HCT116 (cell line): ENCODE data around the gene ATP6V0C. TPM values are rescaled to one million over a fixed set of nuclear protein-coding genes. Genes with fewer than 3 reads are reported as not detected.

Experiments
- ATAC-seq: fragments of 200-7000 bp; cut with Tn5 transposase; 2 replicates; pipeline ENCODE4 v1.9.1; 2020; ENCODE audit warnings: mild to moderate bottlenecking, moderate library complexity
- BruUV-seq: library from RNA; stranded (reverse); fragments of 400-500 nt; replicated peaks from 2 replicates; lab custom pipeline; 2021; lab: Mats Ljungman, UMichigan
- CTCF ChIA-PET: fragments of 300-600 bp; sonication (Branson Sonifier 250); formaldehyde crosslinking; loops from one replicate; lab custom pipeline; 2021; ENCODE audit warnings: antibody characterized with exemption; lab: Charles Lee
- POLR2A ChIA-PET: fragments of 300-600, 350-600 bp; sonication (Branson Sonifier 250); formaldehyde crosslinking; loops from one replicate; lab custom pipeline; 2021; ENCODE audit warnings: antibody characterized with exemption; lab: Charles Lee
- RAD21 ChIA-PET, 2 experiments: fragments of 300-600 bp; sonication (Branson Sonifier 250); formaldehyde crosslinking; loops; one replicate each; lab custom pipeline; 2023; ENCODE audit warnings: low total read pairs in 2 of 2; ENCODE audit not compliant: uncharacterized antibody in 2 of 2, unreplicated experiment in 2 of 2, low non-redundant PET in 1 of 2; lab: Charles Lee
- DNase-seq: peaks from one replicate; pipeline ENCODE4 v3.0.0-alpha.2; 2010; ENCODE audit warnings: low read depth, low spot score
- H2AFZ ChIP-seq: fragments of 200-600 bp; shearing (Covaris generic), sonication (generic); 2 replicates; pipeline ENCODE4 v1.6.1; 2017; ENCODE audit warnings: low read depth, mixed run types, mixed read lengths, antibody characterized with exemption, low read length; ENCODE audit not compliant: poor library complexity, severe bottlenecking
- H3K27ac ChIP-seq: 2 replicates; pipeline ENCODE4 v1.5.1; 2012; ENCODE audit warnings: low read depth, low read length
- H3K27me3 ChIP-seq: fragments of 200-600 bp; sonication (generic); 2 replicates; pipeline ENCODE4 v1.6.1; 2016; ENCODE audit warnings: mixed run types, low read length, mixed read lengths; ENCODE audit not compliant: insufficient read depth
- H3K36me3 ChIP-seq, 2 experiments: fragments of 200-500 bp in 1 of 2; fragments of 200-600 bp in 1 of 2; sonication (Bioruptor generic) in 1 of 2; sonication (generic) in 1 of 2; 2 replicates each; pipeline versions ENCODE4 v1.5.1 to v1.6.1; 2014 to 2016; ENCODE audit warnings: low read length in 2 of 2, inconsistent platforms in 1 of 2, mixed read lengths in 1 of 2, mixed run types in 1 of 2; ENCODE audit not compliant: insufficient read depth in 2 of 2, control insufficient read depth in 1 of 2
- H3K4me1 ChIP-seq, 2 experiments: fragments of 200-600 bp in 1 of 2; sonication (generic) in 1 of 2; 2 replicates each; pipeline versions ENCODE4 v1.5.1 to v1.6.1; 2012 to 2017; ENCODE audit warnings: low read length in 2 of 2, inconsistent platforms in 1 of 2, mild to moderate bottlenecking in 1 of 2, mixed read lengths in 1 of 2, mixed run types in 1 of 2, moderate library complexity in 1 of 2; ENCODE audit not compliant: insufficient read depth in 2 of 2, control insufficient read depth in 1 of 2
- H3K4me2 ChIP-seq: fragments of 200-600 bp; sonication (generic); 2 replicates; pipeline ENCODE4 v1.6.1; 2017; ENCODE audit warnings: mixed run types, low read length, mixed read lengths
- H3K4me3 ChIP-seq, 2 experiments: fragments of 200-600 bp in 1 of 2; sonication (generic) in 1 of 2; replicated peaks in 1 of 2; 2 replicates each; pipeline ENCODE4 v1.5.1; 2011 to 2016; ENCODE audit warnings: low read length in 2 of 2, control low read depth in 1 of 2, low read depth in 1 of 2, mild to moderate bottlenecking in 1 of 2, mixed read lengths in 1 of 2, mixed run types in 1 of 2
- H3K79me2 ChIP-seq: fragments of 200-600 bp; sonication (generic); 2 replicates; pipeline ENCODE4 v1.6.1; 2017; ENCODE audit warnings: mild to moderate bottlenecking, mixed run types, low read length, moderate library complexity, mixed read lengths; ENCODE audit not compliant: insufficient read depth
- H3K9ac ChIP-seq: fragments of 200-600 bp; sonication (generic); 2 replicates; pipeline ENCODE4 v1.6.1; 2016; ENCODE audit warnings: low read length, mixed read lengths
- H3K9me2 ChIP-seq: fragments of 200-600 bp; sonication (generic), shearing (Covaris generic); 2 replicates; pipeline ENCODE4 v1.6.1; 2017; ENCODE audit warnings: mixed run types, mild to moderate bottlenecking, moderate library complexity; ENCODE audit not compliant: insufficient read depth
- H3K9me3 ChIP-seq, 2 experiments: fragments of 200-500 bp in 1 of 2; fragments of 200-600 bp in 1 of 2; sonication (Bioruptor generic) in 1 of 2; sonication (generic) in 1 of 2; 2 replicates each; pipeline ENCODE4 v1.6.1; 2014 to 2017; ENCODE audit warnings: low read length in 2 of 2, mixed read lengths in 2 of 2, inconsistent platforms in 1 of 2, low read depth in 1 of 2, mild to moderate bottlenecking in 1 of 2, mixed run types in 1 of 2, moderate library complexity in 1 of 2; ENCODE audit not compliant: control insufficient read depth in 1 of 2, insufficient read depth in 1 of 2
- H4K20me1 ChIP-seq: fragments of 200-600 bp; sonication (generic), shearing (Covaris generic); 2 replicates; pipeline ENCODE4 v1.6.1; 2017; ENCODE audit warnings: mixed run types, mild to moderate bottlenecking, moderate library complexity; ENCODE audit not compliant: insufficient read depth
- ATF3 ChIP-seq: IDR thresholded peaks from 2 replicates; pipeline ENCODE4 v1.6.1; 2012
- CEBPB ChIP-seq: IDR thresholded peaks from 2 replicates; pipeline ENCODE4 v1.6.1; 2012; ENCODE audit warnings: low read depth
- EGR1 ChIP-seq: IDR thresholded peaks from 2 replicates; pipeline ENCODE4 v1.6.1; 2012; ENCODE audit warnings: low read depth
- FOSL1 ChIP-seq: IDR thresholded peaks from 2 replicates; pipeline ENCODE4 v1.6.1; 2012; ENCODE audit warnings: low read depth
- POLR2A ChIP-seq: IDR thresholded peaks from 2 replicates; pipeline ENCODE4 v1.7.0; 2011; ENCODE audit warnings: borderline replicate concordance; ENCODE audit not compliant: insufficient read depth, insufficient read length; ENCODE audit errors: extremely low read depth
- POLR2AphosphoS5 ChIP-seq: IDR thresholded peaks from 2 replicates; pipeline ENCODE4 v1.6.1; 2011; ENCODE audit warnings: mild to moderate bottlenecking, low read depth, low read length, moderate library complexity
- SIN3A ChIP-seq: IDR thresholded peaks from 2 replicates; pipeline ENCODE4 v1.6.1; 2012; ENCODE audit warnings: low read depth
- SRF ChIP-seq: IDR thresholded peaks from 2 replicates; pipeline ENCODE4 v1.6.1; 2012; ENCODE audit warnings: low read depth
- YY1 ChIP-seq: IDR thresholded peaks from 2 replicates; pipeline ENCODE4 v1.6.1; 2011; ENCODE audit warnings: low read length, low read depth, moderate library complexity, mild to moderate bottlenecking; ENCODE audit not compliant: insufficient replicate concordance; ENCODE audit errors: extremely low read depth
- ZNF274 ChIP-seq: fragments of 200-500 bp; sonication (Bioruptor generic); IDR thresholded peaks from 2 replicates; pipeline ENCODE4 v1.6.1; 2014; ENCODE audit warnings: mild to moderate bottlenecking, low read depth, low read length, inconsistent platforms
- intact Hi-C: fragments of 100-400 bp; cut with micrococcal nuclease; formaldehyde crosslinking; loops from 2 replicates; pipeline ENCODE4 v1.10.0; 2022
- total RNA-seq: library from RNA; stranded (reverse); gene quantifications from one replicate; pipeline ENCODE4 v1.2.1, GENCODE V29; 2021; ENCODE audit not compliant: unreplicated experiment
- TF ChIP-seq, protein P1 (sequence below): IDR thresholded peaks from 2 replicates; pipeline ENCODE4 v1.6.1; 2012

Gene ATP6V0C
- total RNA-seq, 1 experiment from 2014 or later = 187 TPM

DNA sequence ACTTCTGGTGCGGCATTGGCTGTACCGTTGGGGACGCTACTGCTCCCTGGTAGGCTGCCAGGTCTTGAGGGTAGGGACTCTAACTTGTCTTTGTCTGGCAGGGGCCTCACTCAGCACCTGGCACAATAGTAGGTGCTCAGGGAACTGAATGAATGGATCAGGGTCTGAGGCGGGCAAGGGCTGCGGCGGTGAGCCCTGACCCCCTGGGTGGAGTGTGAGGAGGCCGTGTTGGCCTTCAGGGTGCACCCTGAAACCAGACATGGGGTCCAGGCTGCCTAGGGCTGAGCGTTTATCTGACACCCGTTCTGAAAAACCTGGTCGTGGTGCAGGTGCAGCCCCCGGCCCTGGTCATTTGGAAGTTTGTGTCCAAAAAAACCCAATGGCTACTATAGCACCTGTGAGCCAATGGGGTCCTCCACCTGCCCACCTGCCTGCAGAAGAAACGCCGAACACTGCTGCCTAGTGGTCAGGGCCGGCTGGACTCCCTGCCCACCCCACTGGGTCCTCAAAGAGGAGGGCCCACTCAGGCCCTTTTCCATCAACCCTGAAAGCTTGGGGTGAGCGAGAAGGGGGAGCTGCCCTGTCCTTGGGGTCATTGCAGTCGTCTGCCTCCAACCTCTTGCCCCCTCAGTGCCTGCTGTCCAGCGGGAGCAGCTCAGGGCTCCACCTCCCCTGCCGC is 4.9 kb upstream of the ATP6V0C start (continued):
- TF ChIP-seq SIN3A (no peak), EGR1 (no peak), SRF (no peak), POLR2A (no peak), ATF3 (no peak), FOSL1 (no peak), POLR2AphosphoS5 (no peak), CEBPB (no peak), YY1 (no peak)

GRCh38 chr16:2511128-2511800 is 2.5 kb upstream of the ATP6V0C start:
- Histone ChIP-seq H3K36me3 (no peaks in the 10 kb centered on the region), H3K4me1 (peaks cover 15 to 28% of the 10 kb centered on the region in 2 experiments), H4K20me1 (no peaks in the 10 kb centered on the region), H3K9me2 (no peaks in the 10 kb centered on the region), H2AFZ (no peak overlapping the region), H3K27ac (no peak overlapping the region), H3K27me3 (no peaks in the 10 kb centered on the region), H3K9me3 (no peaks in the 10 kb centered on the region), H3K9ac (no peak overlapping the region), H3K4me2 (no peak overlapping the region), H3K4me3 (no peak overlapping the region), H3K79me2 (peaks cover 25% of the 10 kb centered on the region)
- TF ChIP-seq, protein P1, sequence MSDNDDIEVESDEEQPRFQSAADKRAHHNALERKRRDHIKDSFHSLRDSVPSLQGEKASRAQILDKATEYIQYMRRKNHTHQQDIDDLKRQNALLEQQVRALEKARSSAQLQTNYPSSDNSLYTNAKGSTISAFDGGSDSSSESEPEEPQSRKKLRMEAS = no peak
- TF ChIP-seq ZNF274 = no peak
- no peak for DNase-seq
- intact Hi-C loops = no loop called here
- no TSS peak for BruUV-seq
- ATAC-seq = no peak
- ChIA-PET POLR2A (no interaction called here), RAD21 (no interaction called here), CTCF (interaction anchor here (1.1 kb wide), 1 partner anchor 11 kb away, joined by 5 read pairs; no protein-coding TSS in a partner anchor)
